ENCODE measurements around the gene CEP55.
"Not testable (repeated sequence)": the region's sequence is repeated elsewhere in the genome, so short reads cannot be mapped to it uniquely, and the experiment has no call there.

Gene CEP55

DNA sequence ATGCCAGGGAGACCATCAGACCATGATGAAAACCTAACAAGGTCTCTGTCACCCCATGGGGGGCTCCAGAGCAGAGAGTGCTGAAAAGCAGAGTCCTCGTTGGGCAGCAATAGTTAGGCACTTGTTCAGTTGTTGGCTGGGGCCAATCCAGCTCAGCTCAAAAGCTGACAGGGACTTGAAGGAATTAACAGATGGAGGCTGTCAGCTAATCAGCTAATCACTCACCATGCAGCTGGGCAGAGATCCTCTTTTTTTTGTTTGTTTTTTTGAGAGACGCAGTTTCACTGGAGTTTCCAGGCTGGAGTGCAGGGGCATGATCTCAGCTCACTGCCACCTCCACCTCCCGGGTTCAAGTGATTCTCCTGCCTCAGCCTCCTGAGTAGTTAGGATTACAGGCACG is 18.1 kb downstream of the CEP55 start:
- no peak for DNase-seq

DNA sequence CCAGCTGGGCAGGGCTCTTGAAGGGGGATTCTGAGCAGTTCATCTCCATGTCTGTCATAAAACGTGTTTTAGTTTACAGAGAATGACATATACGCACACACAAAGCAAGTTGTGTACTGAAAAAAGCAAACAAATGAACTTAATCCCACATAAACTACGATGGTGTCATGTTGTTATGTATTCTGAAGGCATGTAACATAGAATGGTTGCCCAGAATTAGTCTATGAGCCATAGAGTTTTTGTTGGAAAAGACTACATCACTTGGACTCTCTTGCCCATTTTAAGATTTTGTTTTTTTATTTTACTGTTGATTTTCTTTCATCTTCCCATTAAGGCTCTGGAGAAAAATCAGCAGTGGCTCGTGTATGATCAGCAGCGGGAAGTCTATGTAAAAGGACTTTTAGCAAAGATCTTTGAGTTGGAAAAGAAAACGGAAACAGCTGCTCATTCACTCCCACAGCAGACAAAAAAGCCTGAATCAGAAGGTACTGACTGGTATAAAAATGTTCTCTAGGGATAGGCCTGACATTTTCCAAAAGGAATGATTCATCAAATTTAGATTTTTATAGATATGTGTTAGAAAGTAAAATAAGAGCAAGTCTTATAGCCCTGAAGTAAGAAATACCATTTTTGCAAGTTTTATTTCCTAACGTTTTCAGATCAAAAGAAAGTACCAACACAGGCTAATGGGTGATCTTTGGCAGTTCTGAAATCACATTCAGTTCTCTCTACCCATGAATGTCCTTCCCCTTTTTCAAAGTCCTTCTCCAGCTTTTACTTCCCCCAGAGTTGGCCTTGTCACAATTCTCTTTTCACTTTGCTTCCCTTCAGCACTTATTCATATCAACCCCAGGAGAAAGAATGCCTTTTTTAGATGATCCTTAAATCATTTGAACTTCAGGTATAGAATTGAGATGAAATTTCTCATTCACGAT is 18.9 kb downstream of the CEP55 start:
- peak; percentile 27 for DNase-seq

GRCh38 chr10:93516006-93516380 is 19.6 kb downstream of the CEP55 start:
- no peak for DNase-seq

DNA sequence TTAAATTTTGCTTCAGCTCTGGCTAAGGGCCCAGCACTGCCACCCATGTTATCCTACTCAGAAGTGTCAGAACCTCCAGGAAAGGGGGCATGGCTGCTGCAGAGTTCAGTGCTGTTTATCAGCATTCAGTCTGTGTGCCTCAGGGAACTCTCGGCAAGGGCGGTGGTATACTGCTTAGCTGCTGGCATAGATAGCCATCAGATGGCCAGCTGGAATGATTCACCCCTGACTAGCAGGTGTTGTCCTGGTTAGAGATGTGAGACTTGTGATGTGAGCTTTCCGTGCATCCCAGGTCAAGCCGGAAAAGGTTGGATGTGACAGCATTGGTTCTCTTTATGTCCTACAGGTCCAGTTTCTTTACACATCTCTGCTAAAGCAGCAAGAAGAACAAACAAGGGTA is 22.1 kb downstream of the CEP55 start:
- DNase-seq: no peak

DNA sequence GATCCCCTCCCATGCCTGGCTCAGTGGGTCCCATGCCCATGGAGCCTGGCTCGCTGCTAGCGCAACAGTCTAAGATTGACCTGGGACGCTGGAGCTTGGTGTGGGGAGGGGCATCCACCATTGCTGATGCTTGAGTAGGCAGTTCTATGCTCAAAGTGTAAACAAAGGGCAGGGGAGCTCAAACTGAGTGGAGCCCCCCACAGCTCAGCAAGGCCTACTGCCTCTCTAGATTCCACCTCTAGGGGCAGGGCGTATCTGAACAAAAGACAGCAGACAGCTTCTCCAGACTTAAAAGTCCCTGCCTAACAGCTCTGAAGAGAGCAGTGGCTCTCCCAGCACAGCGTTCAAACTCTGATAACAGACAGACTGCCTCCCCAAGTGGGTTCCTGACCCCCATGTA is 38.9 kb downstream of the CEP55 start:
- DNase-seq: no peak

- not testable (repeated sequence) for DNase-seq
Measured at GRCh38 chr10:93540871-93541270, 44.5 kb downstream of the CEP55 start.

GRCh38 chr10:93541402-93542357 is 45.3 kb downstream of the CEP55 start:
- DNase-seq: peak; percentile 46

- peak; percentile 28 for DNase-seq
Measured at GRCh38 chr10:93542358-93542791, 46.0 kb downstream of the CEP55 start.

GRCh38 chr10:93546995-93547394 is 50.6 kb downstream of the CEP55 start:
- not testable (repeated sequence) for DNase-seq

GRCh38 chr10:93547522-93547921 is 51.1 kb downstream of the CEP55 start:
- no peak for DNase-seq

DNA sequence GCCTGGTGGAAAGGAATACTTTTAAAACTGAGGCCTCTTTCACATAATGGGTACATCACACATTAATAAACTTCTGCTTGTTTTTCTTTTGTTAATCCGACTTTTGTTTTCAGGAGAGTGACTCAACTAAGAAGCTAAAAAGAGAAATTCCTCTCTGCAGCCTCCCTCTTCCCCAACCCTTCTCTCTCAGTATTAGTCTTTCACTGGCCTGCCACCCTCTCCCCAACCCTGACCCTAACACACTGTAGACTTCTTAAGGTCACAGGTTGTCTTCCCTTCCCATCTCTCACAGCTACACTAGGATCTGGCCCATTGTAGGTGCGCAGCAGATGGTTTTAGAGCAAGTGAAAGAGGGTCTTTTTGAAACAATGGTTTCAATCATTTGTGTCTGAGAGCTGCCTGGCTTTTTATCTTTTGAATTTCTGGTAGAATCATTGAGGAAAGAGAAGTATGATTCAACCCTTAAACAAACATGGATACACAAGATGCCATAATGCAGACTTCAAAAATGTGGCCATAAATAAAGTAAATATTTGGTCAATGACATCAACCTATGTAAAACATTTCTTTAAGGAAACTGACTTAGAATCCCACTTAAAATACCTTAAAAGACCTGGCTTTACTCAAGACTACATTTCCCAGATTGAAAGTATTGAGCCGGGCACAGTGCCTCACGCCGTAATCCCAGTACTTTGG is 52.1 kb downstream of the CEP55 start:
- DNase-seq: peak; percentile 76

DNA sequence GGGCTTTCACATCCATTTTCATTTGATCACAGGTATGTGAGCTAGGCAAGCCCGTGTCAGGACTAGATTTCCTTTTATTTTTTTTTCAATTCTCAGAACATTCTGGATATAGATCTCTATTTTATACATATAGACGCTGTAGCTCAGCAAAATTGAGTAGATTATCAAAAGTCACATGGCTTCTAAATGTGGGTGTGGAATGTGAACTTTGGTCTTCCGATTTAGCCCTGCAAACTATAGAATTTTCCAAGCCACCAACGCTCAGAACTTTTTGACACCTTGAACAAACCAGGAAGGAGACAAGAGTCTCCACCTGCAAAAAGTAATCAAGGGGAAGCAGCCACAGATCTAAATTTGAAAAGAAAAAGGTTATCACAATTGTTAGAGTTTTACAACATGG is 54.2 kb downstream of the CEP55 start:
- no peak for DNase-seq

GRCh38 chr10:93552780-93553179 is 56.4 kb downstream of the CEP55 start:
- DNase-seq: no peak

DNA sequence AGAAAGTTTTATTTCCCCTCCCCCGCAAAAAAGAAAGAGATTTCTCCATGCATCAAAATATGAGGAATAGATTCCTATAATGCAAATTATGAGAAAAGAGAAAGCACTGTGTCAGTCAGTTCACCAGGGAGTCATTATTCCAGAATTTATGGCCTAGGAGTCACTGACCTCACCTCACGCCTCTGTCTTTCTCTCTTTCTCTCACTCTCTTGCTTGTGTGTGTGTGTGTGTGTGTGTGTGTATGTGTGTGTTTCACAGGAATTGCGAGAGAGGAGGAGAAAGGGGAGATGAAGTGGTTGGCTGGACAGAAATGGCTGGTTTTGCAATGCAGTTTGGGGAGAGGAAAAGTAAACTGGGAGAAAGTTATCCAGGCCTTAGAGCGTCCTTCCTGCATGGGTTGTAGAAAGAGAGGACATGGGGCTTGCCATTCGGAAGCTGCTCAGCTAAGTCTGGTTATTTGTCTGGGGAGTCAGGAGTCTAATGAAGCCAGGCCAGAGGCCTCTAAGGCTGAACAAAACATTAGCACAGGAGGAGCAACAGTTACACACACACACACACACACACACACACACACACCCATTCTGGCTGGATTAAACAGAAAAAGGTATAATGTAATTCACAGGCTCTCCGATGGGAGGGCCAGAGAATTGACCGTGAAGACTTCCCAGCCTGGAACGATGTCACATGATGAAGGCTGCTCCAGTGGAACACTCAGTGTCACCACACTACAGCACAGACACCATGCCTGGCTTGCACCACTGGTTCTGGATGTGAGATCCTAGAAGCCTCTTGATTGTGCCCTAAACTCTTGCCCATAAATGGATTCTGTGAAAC is 57.3 kb downstream of the CEP55 start:
- DNase-seq: no peak

DNA sequence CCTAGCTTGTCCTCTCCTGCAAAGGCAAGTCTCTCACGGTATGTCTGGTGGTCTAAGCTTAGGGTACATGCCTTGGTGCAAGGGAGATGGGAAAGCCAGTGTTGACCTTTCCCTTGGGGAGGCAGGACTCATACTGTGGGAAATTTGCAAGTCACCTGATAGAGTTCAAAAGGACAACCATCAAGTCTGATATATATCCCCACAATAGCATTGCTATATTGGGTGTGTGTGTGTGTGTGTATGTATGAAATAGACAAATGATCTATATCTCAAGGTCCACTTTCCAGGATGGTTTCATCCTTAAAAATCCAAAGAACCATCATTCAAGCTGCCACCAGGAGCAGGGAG is 57.9 kb downstream of the CEP55 start:
- no peak for DNase-seq

DNA sequence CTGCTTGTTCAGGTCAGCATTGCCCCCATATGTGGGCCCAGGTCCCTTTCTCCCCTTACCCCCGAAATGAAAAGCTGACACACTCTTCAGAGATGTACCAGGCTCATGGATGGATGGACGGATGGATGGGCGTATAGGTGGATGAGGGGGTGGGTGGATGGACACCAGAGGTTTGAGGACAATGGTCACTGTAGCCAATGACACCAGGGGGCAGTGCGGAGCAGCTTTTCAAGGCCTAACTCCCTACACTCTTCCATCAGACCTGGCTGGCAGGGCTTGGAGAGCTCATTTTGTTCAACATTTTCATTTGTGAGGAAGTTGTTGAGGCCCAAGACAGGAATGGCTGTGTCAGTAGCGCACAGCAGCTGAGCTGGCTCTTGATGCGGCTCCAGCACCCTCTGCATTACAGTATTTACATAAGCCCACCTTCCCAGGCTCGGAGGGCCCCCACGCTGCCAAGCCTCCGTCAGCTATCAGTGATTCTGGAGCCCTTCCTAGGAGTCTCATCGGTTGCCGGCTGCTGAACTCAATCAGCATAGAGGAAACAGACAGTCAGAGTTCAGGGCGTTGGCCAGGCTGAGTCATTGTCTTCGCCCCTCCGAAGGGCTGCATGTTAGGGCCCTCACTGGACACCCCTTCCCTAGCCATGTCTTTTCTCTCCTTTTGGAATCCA is 58.5 kb downstream of the CEP55 start:
- peak; percentile 73 for DNase-seq

DNA sequence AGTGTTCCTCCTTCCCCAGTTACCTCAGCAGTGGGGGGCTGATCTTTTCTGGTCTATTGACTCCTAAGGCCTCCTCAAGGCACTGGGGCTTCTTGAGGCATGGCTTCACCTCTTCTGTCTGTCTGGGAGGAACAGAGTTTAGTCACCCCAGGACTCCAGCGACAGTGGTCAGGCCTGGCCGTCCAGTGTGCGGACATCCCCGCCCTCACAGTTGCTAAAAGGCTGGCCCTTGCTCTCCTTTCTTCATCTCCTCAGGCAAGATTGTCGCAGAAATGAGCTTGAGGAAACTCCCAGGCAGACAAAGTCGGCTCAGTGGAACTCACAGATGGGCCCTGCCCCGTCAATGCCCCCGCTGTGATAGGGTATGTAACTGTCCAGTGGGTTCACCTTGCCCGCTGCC is 63.1 kb downstream of the CEP55 start:
- no peak for DNase-seq

DNA sequence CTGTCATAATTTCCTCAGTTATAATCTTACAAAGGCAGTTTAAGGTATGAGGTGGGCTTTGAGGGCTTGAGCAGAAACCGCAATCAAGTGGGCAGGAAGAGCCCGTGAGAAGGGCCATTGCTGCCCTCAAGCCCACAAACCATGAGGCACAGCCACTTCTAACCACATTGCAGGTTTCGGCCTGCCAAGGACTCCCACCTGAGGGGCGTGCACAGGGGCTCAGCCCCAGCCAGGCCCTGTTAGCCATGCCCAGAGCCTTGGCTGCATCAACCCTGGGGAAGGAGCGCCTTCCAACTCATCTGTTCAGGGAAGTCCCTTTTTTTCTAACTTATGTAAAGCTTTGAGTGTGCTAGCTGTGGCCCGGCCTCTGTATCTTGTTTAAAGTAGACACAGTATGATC is 64.1 kb downstream of the CEP55 start:
- no peak for DNase-seq

GRCh38 chr10:93565446-93565845 is 69.0 kb downstream of the CEP55 start:
- DNase-seq: no peak

DNA sequence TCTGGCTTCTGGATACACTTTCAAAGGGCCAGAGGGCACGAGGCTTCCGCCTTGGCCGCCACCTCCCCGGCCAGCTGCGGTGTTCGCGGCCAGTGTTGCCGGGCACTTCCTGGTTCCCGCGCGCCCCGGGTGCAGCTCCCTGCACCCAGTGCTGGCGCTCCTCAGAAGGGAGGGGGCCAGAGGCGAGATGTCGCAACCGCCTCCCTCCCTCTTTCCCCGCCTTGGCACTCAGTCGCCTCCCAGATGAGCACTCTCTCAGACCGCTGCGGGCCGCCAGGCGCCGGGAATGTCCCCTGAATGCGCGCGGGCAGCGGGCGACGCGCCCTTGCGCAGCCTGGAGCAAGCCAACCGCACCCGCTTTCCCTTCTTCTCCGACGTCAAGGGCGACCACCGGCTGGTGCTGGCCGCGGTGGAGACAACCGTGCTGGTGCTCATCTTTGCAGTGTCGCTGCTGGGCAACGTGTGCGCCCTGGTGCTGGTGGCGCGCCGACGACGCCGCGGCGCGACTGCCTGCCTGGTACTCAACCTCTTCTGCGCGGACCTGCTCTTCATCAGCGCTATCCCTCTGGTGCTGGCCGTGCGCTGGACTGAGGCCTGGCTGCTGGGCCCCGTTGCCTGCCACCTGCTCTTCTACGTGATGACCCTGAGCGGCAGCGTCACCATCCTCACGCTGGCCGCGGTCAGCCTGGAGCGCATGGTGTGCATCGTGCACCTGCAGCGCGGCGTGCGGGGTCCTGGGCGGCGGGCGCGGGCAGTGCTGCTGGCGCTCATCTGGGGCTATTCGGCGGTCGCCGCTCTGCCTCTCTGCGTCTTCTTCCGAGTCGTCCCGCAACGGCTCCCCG is 70.2 kb downstream of the CEP55 start, which contains the start of gene FFAR4:
Gene FFAR4 (plus strand): TSS at position 231 of the 842 bp plus-strand sequence. CDS start 56 bp downstream, at position 287.
- DNase-seq: no peak
